Measurements from ENCODE around the gene ZNF865.
A peak's percentile ranks its signal among the peaks of the same experiment; 100 is the strongest.
"Not testable (repeated sequence)": the region's sequence is repeated elsewhere in the genome, so short reads cannot be mapped to it uniquely, and the experiment has no call there.

ZNF865 gene

GRCh38 chr19:55605637-55606470, at the start of gene ZNF865:
Gene ZNF865 (plus strand): TSS chr19:55605647. CDS start chr19:55613619, 7,972 bp downstream.
- peak; percentile 88 for TF ChIP-seq CTCF (IDR thresholded peaks at IDR 0.05; ENCODE audit: low read depth, low read length)
- in situ Hi-C loops (cut with HindIII; ENCODE audit: low sequenced_read_pairs) = no loop called here
- DNase-seq (ENCODE audit: low read depth, low spot score) = peak; percentile 87
- peak within 1 kb of the TSS; percentile 93 for H3K4me3 ChIP-seq (ENCODE audit: low read depth, low read length)

GRCh38 chr19:55559684-55560083, 45.8 kb upstream of the ZNF865 start:
- in situ Hi-C loops (cut with HindIII; ENCODE audit: low sequenced_read_pairs) = no loop called here
- no peak for TF ChIP-seq CTCF (IDR thresholded peaks at IDR 0.05; ENCODE audit: low read depth, low read length)
- no peak for DNase-seq (ENCODE audit: low read depth, low spot score)
- H3K4me3 ChIP-seq (ENCODE audit: low read depth, low read length) = no peak overlapping the region

DNA sequence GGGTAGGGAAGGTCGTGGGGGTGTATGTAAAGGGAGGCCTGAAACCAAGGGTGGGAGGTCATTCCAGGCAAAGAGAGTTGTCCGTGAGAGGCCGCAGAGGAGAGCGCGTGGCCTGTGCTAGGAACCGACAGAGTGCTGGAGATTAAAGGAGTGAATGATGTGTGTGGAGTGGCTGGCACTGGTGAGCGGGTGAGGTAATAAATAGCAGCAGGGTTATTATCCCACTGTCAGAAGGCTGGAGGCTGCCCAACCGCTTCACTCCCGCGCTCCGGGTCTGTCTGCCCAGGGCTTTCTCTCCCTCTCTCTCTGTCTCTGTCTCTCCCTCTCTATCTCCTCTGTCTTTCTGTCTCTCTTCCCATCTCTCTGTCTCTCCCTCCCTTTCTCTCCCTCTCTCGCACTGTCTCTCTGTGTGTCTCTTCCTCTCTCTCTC, 42.2 kb upstream of the ZNF865 start:
- in situ Hi-C loops (cut with HindIII; ENCODE audit: low sequenced_read_pairs) = no loop called here
- no peak for DNase-seq (ENCODE audit: low read depth, low spot score)
- no peak for TF ChIP-seq CTCF (IDR thresholded peaks at IDR 0.05; ENCODE audit: low read depth, low read length)
- H3K4me3 ChIP-seq (ENCODE audit: low read depth, low read length) = no peak overlapping the region

DNA sequence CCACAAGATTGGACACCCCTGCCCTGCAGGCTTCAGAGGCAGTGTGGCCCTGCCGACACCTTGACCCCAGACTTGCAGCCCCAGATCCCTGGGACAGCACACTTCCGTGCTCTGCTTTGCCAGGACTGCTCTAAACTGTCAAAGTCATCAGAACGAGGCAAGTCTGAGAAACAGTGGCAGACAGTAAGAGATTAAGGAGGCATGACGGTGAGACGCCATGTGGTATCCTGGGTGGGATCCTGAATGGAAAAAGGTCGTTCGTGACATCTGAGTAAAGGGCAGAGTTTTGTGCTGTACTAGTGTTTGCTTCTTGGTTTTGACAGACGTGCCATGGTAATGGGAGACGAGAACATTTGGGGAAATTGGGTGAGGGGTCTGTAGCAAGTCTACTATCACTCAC, 38.6 kb upstream of the ZNF865 start:
- in situ Hi-C loops (cut with HindIII; ENCODE audit: low sequenced_read_pairs) = no loop called here
- no peak for TF ChIP-seq CTCF (IDR thresholded peaks at IDR 0.05; ENCODE audit: low read depth, low read length)
- no peak for DNase-seq (ENCODE audit: low read depth, low spot score)
- H3K4me3 ChIP-seq (ENCODE audit: low read depth, low read length) = no peak overlapping the region

DNA sequence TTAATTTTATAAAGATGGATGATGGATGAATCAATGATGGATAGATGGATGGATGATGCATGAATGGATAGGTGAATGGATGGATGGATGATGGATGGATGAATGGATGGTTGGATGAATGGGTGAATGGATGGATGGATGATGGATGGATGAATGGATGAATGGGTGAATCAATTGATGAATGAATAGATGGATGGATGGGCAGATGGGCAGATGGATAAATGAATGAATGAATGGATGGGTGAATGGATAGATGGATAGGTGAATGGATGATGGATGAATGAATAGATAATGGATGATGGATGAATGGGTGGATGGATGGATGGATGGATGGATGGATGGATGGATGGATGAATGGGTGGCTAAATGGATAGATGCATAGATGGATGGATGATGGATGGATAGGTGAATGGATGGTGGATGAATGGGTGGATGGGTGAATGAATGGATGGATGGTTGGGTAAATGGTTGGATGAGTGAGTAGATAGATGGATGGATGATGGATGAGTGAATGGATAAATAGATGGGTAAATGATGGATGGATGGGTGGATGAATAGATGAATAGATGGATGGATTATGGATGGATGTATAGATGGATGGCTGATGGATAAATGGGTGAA, 37.6 kb upstream of the ZNF865 start:
- no peak overlapping the region for H3K4me3 ChIP-seq (ENCODE audit: low read depth, low read length)
- no peak for TF ChIP-seq CTCF (IDR thresholded peaks at IDR 0.05; ENCODE audit: low read depth, low read length)
- in situ Hi-C loops (cut with HindIII; ENCODE audit: low sequenced_read_pairs) = no loop called here
- DNase-seq (ENCODE audit: low read depth, low spot score) = no peak

DNA sequence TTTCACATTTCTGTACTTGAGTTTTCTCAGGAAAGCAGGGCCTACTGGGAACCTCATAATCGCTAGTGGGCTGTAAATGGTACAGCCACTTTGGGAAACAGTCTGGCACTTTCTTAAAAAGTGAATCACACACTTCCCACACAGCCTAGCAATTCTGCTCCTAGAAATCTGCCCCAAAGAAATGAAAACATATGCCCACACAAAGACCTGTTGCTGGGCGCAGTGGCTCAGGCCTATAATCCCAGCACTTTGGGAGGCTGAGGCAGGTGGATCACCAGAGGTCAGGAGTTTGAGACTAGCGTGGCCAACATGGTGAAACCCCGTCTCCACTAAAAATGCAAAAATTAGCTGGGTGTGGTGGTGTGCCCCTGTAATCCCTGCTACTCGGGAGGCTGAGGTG, 36.0 kb upstream of the ZNF865 start:
- H3K4me3 ChIP-seq (ENCODE audit: low read depth, low read length); DNase-seq (ENCODE audit: low read depth, low spot score); in situ Hi-C loops (cut with HindIII; ENCODE audit: low sequenced_read_pairs): not testable (repeated sequence)

GRCh38 chr19:55573929-55574328, 31.5 kb upstream of the ZNF865 start:
- in situ Hi-C loops (cut with HindIII; ENCODE audit: low sequenced_read_pairs); H3K4me3 ChIP-seq (ENCODE audit: low read depth, low read length); DNase-seq (ENCODE audit: low read depth, low spot score): not testable (repeated sequence)
